ENCODE measurements around the gene PI4K2A.
"Not testable (repeated sequence)": the region's sequence is repeated elsewhere in the genome, so short reads cannot be mapped to it uniquely, and the experiment has no call there.

PI4K2A gene

DNA sequence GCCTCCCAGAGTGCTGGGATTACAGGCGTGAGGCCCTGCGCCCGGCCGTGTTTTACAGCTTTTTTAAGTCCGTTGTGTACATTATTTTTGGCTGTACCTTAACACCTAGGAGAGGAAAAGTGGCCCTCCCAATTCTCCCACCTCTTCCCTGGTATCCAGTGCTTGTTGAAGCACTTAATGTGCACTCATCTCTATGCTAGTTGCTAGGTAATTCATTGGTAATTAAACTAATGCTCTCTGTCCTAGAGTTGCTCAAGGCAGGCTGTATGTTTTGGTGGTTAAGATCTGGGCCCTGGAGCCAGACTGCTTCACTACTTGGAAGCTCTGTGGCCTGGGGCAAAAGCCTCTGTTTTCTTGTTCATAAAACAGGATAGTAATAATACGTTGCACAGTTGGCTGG lies 27.0 kb downstream of the PI4K2A start:
- Histone ChIP-seq H3K4me3 (ENCODE audit: insufficient read depth, low read depth, low read length) (no peak overlapping the region), H3K27ac (ENCODE audit: insufficient read depth, low read depth, low read length, poor library complexity, severe bottlenecking) (no peak overlapping the region), H3K9me3 (ENCODE audit: control insufficient read depth, low read length) (no peaks in the 10 kb centered on the region), H3K4me1 (ENCODE audit: control insufficient read depth, insufficient read depth, low read length) (no peaks in the 10 kb centered on the region), H3K36me3 (ENCODE audit: control insufficient read depth, insufficient read depth, low read length) (peaks cover 20% of the 10 kb centered on the region), H3K27me3 (ENCODE audit: control insufficient read depth, insufficient read depth, low read length, poor library complexity, severe bottlenecking) (no peaks in the 10 kb centered on the region)
- WGBS, 2 experiments = 94 to 98% methylated on average over 6 of the region's 6 CpGs

DNA sequence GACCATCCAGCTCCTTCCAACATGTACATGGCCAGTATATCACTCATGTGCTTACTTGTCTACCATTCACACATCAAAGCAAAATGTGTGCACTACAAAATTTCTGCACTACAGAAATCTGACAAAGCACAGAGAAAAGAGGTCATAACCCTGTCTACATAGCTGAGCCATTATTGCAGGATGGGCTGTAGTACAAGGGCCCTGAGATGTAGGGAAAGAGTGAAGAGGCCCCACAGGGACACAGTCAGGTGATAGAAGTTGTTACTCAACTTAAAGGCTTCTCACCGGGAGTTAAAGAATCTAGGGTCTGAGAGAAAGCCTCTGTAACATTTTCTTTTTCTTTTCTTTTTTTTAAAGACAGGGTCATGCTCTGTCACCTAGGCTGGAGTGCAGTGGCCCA lies 29.1 kb downstream of the PI4K2A start:
- no peak overlapping the region for H3K4me3 ChIP-seq (ENCODE audit: insufficient read depth, low read depth, low read length)
- H3K27me3 ChIP-seq (ENCODE audit: control insufficient read depth, insufficient read depth, low read length, poor library complexity, severe bottlenecking) = no peaks in the 10 kb centered on the region
- WGBS, 2 experiments = 86 to 100% methylated on average over 1 of the region's 1 CpG
- H3K27ac ChIP-seq (ENCODE audit: insufficient read depth, low read depth, low read length, poor library complexity, severe bottlenecking) = no peak overlapping the region
- H3K4me1 ChIP-seq (ENCODE audit: control insufficient read depth, insufficient read depth, low read length) = no peaks in the 10 kb centered on the region
- peaks cover 28% of the 10 kb centered on the region for H3K36me3 ChIP-seq (ENCODE audit: control insufficient read depth, insufficient read depth, low read length)
- H3K9me3 ChIP-seq (ENCODE audit: control insufficient read depth, low read length) = no peaks in the 10 kb centered on the region

DNA sequence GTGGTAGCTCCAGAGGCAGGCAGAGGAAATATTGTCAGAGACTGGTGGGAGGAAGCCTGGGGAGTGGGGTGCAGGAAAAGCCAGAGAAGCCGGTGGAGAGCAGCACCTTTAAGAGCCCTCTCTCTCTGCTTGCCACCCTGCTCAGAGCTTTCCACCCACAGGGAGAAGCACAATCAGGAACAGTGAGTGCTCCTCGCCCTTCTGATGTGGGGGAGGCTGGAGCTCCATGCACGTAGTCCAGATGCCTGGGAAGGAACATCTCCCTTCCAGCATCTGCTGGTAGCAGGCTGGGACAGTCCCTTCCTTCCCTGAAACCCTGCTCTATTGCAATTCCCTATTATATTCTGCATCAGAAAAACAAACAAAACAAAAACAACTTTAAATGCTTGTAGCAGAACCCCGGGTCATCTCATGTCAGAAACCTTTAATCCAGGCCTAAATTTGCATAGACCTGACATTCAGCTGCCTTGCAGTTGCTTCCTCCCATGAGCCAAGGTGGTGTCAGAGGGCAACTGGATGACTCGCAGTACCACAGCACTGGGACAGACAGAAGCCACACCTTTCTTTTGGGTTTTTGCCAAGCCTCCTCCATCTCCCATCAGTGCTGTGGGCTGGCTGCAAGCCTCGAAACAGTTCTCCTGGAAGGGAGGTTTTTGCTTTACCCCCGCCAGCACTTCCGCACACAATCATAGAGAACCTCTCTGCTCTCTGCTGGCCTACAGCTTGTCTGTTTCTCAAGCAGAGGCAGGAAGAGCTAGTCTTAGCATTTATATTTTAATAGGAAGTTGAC lies 33.5 kb downstream of the PI4K2A start:
- Histone ChIP-seq H3K4me1 (ENCODE audit: control insufficient read depth, insufficient read depth, low read length) (no peaks in the 10 kb centered on the region), H3K36me3 (ENCODE audit: control insufficient read depth, insufficient read depth, low read length) (peaks cover 22% of the 10 kb centered on the region), H3K27ac (ENCODE audit: insufficient read depth, low read depth, low read length, poor library complexity, severe bottlenecking) (no peak overlapping the region), H3K4me3 (ENCODE audit: insufficient read depth, low read depth, low read length) (no peak overlapping the region), H3K9me3 (ENCODE audit: control insufficient read depth, low read length) (no peaks in the 10 kb centered on the region), H3K27me3 (ENCODE audit: control insufficient read depth, insufficient read depth, low read length, poor library complexity, severe bottlenecking) (no peaks in the 10 kb centered on the region)
- 93 to 95% methylated on average over 8 of the region's 8 CpGs for WGBS, 2 experiments

DNA sequence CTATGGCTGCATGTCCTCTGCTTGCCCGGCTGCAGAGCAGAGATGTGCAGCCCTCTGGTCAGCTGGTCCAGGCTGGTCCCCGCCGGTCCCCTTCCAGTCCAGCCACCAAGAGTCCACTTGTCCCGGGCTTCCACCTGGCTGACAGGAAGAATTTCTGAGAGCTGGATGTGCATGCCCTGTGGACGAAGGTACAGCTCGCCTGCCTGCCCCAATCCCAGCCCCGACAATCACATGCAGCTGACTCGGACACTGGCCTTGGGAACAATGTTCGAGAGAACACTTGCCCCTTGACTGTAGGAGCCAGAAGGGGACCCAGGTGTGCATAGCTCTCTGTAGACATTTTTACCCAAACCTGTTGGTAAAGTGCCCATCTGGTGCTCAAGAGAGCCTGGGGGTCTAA lies 34.8 kb downstream of the PI4K2A start:
- H3K36me3 ChIP-seq (ENCODE audit: control insufficient read depth, insufficient read depth, low read length) = peaks cover 22% of the 10 kb centered on the region
- H3K4me3 ChIP-seq (ENCODE audit: insufficient read depth, low read depth, low read length) = no peak overlapping the region
- WGBS, 2 experiments = 92% methylated on average over 9 of the region's 9 CpGs
- no peaks in the 10 kb centered on the region for H3K4me1 ChIP-seq (ENCODE audit: control insufficient read depth, insufficient read depth, low read length)
- H3K27ac ChIP-seq (ENCODE audit: insufficient read depth, low read depth, low read length, poor library complexity, severe bottlenecking) = no peak overlapping the region
- H3K27me3 ChIP-seq (ENCODE audit: control insufficient read depth, insufficient read depth, low read length, poor library complexity, severe bottlenecking) = no peaks in the 10 kb centered on the region
- no peaks in the 10 kb centered on the region for H3K9me3 ChIP-seq (ENCODE audit: control insufficient read depth, low read length)

DNA sequence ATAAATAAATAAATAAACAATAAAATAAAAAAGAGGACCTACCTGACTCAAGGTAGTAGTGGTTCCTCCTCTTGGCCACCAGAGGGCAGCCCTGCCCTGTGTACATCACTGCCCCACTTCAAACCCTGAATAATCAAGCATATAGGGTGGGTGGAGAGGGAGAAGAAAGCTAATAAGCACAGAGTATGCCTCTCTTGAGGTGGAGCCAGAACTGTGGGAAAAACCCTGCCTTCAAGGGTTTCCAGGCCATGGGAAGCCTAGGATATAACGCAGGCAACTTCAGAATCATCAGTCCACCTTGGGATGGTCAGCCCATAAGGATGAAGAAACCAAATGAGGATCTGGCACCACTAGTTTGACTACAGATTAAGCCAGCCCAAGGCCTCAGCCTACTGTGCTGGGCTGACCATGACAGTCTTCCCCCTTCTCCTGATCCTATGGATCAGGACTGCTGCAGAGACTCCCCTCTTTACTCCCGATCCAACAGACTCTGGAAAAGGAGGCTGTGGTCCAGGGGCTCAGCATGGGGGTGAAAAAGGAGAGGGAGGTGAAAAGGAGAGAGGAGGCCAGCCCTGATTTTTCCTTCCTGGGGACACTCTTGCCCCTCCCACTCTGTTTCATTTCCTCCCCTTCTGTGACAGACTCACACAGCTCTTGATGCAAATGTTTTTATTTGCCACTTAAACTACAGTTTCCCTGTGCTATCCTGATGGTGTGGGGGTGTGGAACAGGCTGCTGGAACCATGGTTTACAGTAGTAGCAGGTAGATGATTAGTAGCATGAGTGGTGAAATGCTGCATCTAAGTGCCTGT lies 36.5 kb downstream of the PI4K2A start:
- H3K27me3 ChIP-seq (ENCODE audit: control insufficient read depth, insufficient read depth, low read length, poor library complexity, severe bottlenecking) = no peaks in the 10 kb centered on the region
- H3K9me3 ChIP-seq (ENCODE audit: control insufficient read depth, low read length) = no peaks in the 10 kb centered on the region
- no peak overlapping the region for H3K27ac ChIP-seq (ENCODE audit: insufficient read depth, low read depth, low read length, poor library complexity, severe bottlenecking)
- peaks cover 22% of the 10 kb centered on the region for H3K36me3 ChIP-seq (ENCODE audit: control insufficient read depth, insufficient read depth, low read length)
- 97 to 99% methylated on average over 2 of the region's 2 CpGs for WGBS, 2 experiments
- H3K4me3 ChIP-seq (ENCODE audit: insufficient read depth, low read depth, low read length) = no peak overlapping the region
- no peaks in the 10 kb centered on the region for H3K4me1 ChIP-seq (ENCODE audit: control insufficient read depth, insufficient read depth, low read length)

DNA sequence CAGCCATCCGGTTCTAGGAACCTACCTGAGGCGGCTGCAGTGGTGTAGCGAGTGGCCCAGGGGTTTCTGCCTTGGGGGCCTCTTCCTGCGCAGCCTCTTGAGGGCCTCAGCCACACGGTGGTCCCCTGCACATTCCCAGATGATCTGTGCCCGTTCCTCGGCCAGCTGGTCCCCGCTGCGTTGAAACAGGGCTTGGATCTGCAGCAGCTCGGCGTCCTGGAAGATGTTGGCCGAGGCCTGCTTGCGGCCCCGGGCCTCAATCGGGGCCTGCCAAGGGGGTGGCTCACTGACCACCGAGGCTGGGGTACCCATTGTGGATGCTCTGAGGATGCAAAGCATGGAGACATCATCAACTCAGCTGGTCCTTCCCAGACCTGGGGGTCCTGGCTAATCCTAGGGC lies 39.1 kb downstream of the PI4K2A start:
- no peaks in the 10 kb centered on the region for H3K4me1 ChIP-seq (ENCODE audit: control insufficient read depth, insufficient read depth, low read length)
- WGBS, 2 experiments = 95 to 97% methylated on average over 16 of the region's 16 CpGs

DNA sequence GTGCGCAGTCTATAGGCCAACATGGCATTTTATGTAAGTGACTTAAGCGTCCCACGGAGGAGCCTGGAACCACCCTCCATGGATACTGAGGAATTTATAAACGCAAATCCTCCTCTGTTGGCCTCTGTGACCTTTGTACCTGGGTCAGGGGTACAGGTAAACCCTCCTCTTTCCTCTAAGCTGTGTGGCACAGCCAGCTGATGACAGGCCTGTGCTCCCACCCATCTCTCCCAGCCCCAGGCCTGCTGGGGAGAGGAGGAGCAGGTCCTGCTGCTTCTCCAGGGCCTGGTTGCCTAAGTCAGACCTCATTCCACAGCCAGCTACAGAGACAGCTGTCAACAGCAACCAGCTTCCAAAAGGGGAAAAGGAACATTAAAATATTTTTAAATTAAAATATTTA lies 41.6 kb downstream of the PI4K2A start:
- Histone ChIP-seq H3K4me1 (ENCODE audit: control insufficient read depth, insufficient read depth, low read length) (peaks cover 6% of the 10 kb centered on the region), H3K9me3 (ENCODE audit: control insufficient read depth, low read length) (no peaks in the 10 kb centered on the region), H3K36me3 (ENCODE audit: control insufficient read depth, insufficient read depth, low read length) (no peaks in the 10 kb centered on the region), H3K27me3 (ENCODE audit: control insufficient read depth, insufficient read depth, low read length, poor library complexity, severe bottlenecking) (peaks cover 6% of the 10 kb centered on the region), H3K4me3 (ENCODE audit: insufficient read depth, low read depth, low read length) (no peak overlapping the region), H3K27ac (ENCODE audit: insufficient read depth, low read depth, low read length, poor library complexity, severe bottlenecking) (no peak overlapping the region)
- 92 to 93% methylated on average over 4 of the region's 4 CpGs for WGBS, 2 experiments

More for the DNA sequence above, 39.1 kb downstream of the PI4K2A start:
- peaks cover 8% of the 10 kb centered on the region for H3K36me3 ChIP-seq (ENCODE audit: control insufficient read depth, insufficient read depth, low read length)
- no peak overlapping the region for H3K27ac ChIP-seq (ENCODE audit: insufficient read depth, low read depth, low read length, poor library complexity, severe bottlenecking)
- H3K4me3 ChIP-seq (ENCODE audit: insufficient read depth, low read depth, low read length) = no peak overlapping the region
- no peaks in the 10 kb centered on the region for H3K9me3 ChIP-seq (ENCODE audit: control insufficient read depth, low read length)
- H3K27me3 ChIP-seq (ENCODE audit: control insufficient read depth, insufficient read depth, low read length, poor library complexity, severe bottlenecking) = no peaks in the 10 kb centered on the region

DNA sequence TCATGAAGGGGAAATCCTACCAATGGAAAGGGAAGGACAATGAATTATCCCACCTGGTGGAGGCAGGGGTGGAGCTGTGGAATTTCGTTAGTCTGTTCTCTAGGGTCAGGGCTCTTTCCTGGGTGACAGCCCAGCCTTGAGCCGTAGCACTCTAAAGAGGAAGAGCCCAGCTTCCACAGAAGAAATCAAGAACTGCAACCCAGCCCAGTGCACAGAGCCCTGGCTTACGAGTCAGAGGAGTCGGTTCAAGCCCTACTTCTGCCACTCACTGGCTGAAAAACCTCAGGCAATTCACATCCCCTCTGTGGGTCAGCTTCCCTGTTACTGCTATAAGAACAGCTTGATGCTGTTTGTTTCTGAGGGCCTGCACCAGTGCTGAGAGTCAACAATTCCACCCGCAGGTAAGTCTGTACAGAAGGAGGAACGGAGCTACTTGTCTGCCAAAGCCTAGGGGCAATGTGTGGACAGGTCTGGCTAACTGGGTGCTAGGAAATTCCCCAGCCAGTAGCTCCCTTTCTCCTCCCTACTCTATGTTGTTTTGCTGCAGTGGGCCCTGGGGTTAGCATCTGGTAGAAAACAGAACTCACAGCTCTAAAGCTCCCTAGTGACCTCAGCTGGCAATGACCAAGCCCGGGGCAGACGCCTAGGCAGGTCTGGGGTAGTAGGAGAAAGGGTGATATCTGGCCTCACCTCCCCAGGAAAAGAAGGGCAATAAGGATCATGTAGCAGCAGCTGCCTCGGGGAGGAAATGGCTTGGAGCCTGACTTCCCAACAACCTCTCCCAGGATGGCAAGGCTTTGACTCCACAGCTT lies 43.3 kb downstream of the PI4K2A start:
- Histone ChIP-seq H3K4me1 (ENCODE audit: control insufficient read depth, insufficient read depth, low read length) (peaks cover 17% of the 10 kb centered on the region), H3K27me3 (ENCODE audit: control insufficient read depth, insufficient read depth, low read length, poor library complexity, severe bottlenecking) (peaks cover 6% of the 10 kb centered on the region), H3K9me3 (ENCODE audit: control insufficient read depth, low read length) (no peaks in the 10 kb centered on the region), H3K27ac (ENCODE audit: insufficient read depth, low read depth, low read length, poor library complexity, severe bottlenecking) (no peak overlapping the region), H3K4me3 (ENCODE audit: insufficient read depth, low read depth, low read length) (no peak overlapping the region), H3K36me3 (ENCODE audit: control insufficient read depth, insufficient read depth, low read length) (no peaks in the 10 kb centered on the region)
- 82% methylated on average over 9 of the region's 9 CpGs for WGBS, 2 experiments

DNA sequence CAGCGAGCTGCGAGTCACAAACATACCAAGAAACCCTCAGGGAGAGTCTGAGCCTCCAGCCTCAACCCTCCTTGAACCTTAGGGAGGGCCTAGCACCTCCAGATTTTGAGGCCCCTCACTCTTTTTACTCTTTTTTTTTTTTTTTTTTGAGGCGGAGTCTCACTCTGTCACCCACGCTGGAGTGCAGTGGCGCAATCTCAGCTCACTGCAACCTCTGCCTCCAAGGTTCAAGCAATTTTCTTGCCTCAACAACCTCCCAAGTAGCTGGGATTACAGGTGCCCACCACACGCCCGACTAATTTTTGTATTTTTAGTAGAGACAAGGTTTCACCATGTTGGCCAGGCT lies 43.9 kb downstream of the PI4K2A start:
- not testable (repeated sequence) for H3K36me3 ChIP-seq (ENCODE audit: control insufficient read depth, insufficient read depth, low read length); H3K4me3 ChIP-seq (ENCODE audit: insufficient read depth, low read depth, low read length); H3K27ac ChIP-seq (ENCODE audit: insufficient read depth, low read depth, low read length, poor library complexity, severe bottlenecking); H3K27me3 ChIP-seq (ENCODE audit: control insufficient read depth, insufficient read depth, low read length, poor library complexity, severe bottlenecking); H3K9me3 ChIP-seq (ENCODE audit: control insufficient read depth, low read length)
- WGBS, 2 experiments = 88 to 92% methylated on average over 7 of the region's 7 CpGs
- peaks cover 17% of the 10 kb centered on the region for H3K4me1 ChIP-seq (ENCODE audit: control insufficient read depth, insufficient read depth, low read length)

DNA sequence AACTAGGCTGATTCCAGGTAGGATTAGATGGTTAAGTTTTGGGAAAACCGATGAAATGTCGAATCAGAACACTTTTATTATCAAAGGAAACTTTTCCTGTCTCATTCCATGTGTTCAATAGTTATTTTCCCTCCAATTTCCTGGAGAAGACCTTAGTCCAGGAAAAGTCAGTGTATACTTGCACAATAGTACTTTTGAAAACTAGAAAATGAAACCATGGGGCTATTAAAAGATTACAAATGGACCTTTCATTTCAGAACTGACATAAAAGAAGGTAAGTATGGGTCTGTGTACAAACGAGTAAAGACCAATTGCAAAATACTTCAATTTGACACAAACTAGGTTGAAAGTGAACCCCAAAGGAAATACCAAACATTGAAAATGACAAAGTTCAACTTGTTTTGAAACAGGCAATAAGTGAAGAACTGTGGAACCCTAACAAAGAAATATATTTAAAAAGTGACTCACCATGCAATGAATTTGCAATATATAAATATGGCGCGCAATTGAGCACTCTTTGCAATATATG lies 44.5 kb downstream of the PI4K2A start:
- H3K27me3 ChIP-seq (ENCODE audit: control insufficient read depth, insufficient read depth, low read length, poor library complexity, severe bottlenecking) = peaks cover 6% of the 10 kb centered on the region
- no peaks in the 10 kb centered on the region for H3K36me3 ChIP-seq (ENCODE audit: control insufficient read depth, insufficient read depth, low read length)
- no peaks in the 10 kb centered on the region for H3K9me3 ChIP-seq (ENCODE audit: control insufficient read depth, low read length)
- H3K27ac ChIP-seq (ENCODE audit: insufficient read depth, low read depth, low read length, poor library complexity, severe bottlenecking) = no peak overlapping the region
- 93 to 99% methylated on average over 4 to 5 of the region's 5 CpGs for WGBS, 2 experiments
- H3K4me1 ChIP-seq (ENCODE audit: control insufficient read depth, insufficient read depth, low read length) = peaks cover 17% of the 10 kb centered on the region
- no peak overlapping the region for H3K4me3 ChIP-seq (ENCODE audit: insufficient read depth, low read depth, low read length)
